Adipose tissue (tissue), 3 donors: Measurements from ENCODE around the gene ZBTB6. TPM values are rescaled to one million over a fixed set of nuclear protein-coding genes. Genes with fewer than 3 reads are reported as not detected.
"Not testable (repeated sequence)": the region's sequence is repeated elsewhere in the genome, so short reads cannot be mapped to it uniquely, and the experiment has no call there.

Source experiments
- H3K27ac ChIP-seq: one replicate; pipeline ENCODE4 v1.5.1; 2013; ENCODE audit warnings: low read depth, low read length
- WGBS, 3 donors: extraction: QIAGEN DNeasy Blood & Tissue Kit; methylation state at CpG; one replicate each; pipeline ENCODE4 v1.1.7; 2013; 5-methylcytosine and 5-hydroxymethylcytosine counted together
- polyA plus RNA-seq, 3 donors: library from polyadenylated mRNA; stranded (reverse); fragments of 200-250 nt; gene quantifications; one replicate each; pipeline ENCODE4 v1.2.3, GENCODE V29; 2013
- donor health status: healthy with polysubstance abuse.
- donor health status: Bipolar disorder and iron deficiency.
- donor health status: healthy.

The ZBTB6 gene
- polyA plus RNA-seq, 3 donors, result 1.9 to 3.3 (median 2.3) TPM

GRCh38 chr9:122931226-122932121 is 18.4 kb upstream of the ZBTB6 start, which contains the start of gene ZBTB26:
Gene ZBTB26 (minus strand): TSS chr9:122931512. CDS start chr9:122919934, 11,578 bp downstream.
- 0% methylated on average over 45 to 51 of the region's 51 CpGs for WGBS, 3 donors
- H3K27ac ChIP-seq, result no peak within 1 kb of the TSS

- 17 to 24% (median 21%) methylated on average over 10 of the region's 10 CpGs for WGBS, 3 donors
- H3K27ac ChIP-seq, result no peak overlapping the region
These were observed 17.6 kb upstream of the ZBTB6 start for GRCh38 chr9:122930541-122931225.

GRCh38 chr9:122929796-122930354 is 16.8 kb upstream of the ZBTB6 start:
- 59 to 96% (median 81%) methylated on average over 1 of the region's 1 CpG for WGBS, 3 donors
- H3K27ac ChIP-seq, result no peak overlapping the region

GRCh38 chr9:122923947-122924346 is 10.8 kb upstream of the ZBTB6 start:
- WGBS, 3 donors, result 85 to 90% (median 86%) methylated on average over 3 of the region's 3 CpGs
- no peak overlapping the region for H3K27ac ChIP-seq

- H3K27ac ChIP-seq, result no peak overlapping the region
- WGBS, 3 donors, result 89 to 95% (median 92%) methylated on average over 8 of the region's 8 CpGs
These were observed 9.6 kb upstream of the ZBTB6 start for GRCh38 chr9:122922713-122923112.

GRCh38 chr9:122918310-122918709 is 5.2 kb upstream of the ZBTB6 start:
- no peak overlapping the region for H3K27ac ChIP-seq
- WGBS, 3 donors, result 76 to 90% (median 89%) methylated on average over 2 of the region's 2 CpGs

- H3K27ac ChIP-seq, result no peak overlapping the region
- 1 to 3% (median 2%) methylated on average over 9 of the region's 9 CpGs for WGBS, 3 donors
These were observed 506 bp downstream of the ZBTB6 start for GRCh38 chr9:122912671-122912963.

GRCh38 chr9:122906122-122906521 is 7.0 kb downstream of the ZBTB6 start:
- H3K27ac ChIP-seq, result not testable (repeated sequence)
- WGBS, 3 donors, result 93 to 98% (median 96%) methylated on average over 16 of the region's 16 CpGs

GRCh38 chr9:122904823-122905710 is 8.1 kb downstream of the ZBTB6 start, which contains the start of gene RC3H2:
Gene RC3H2 (minus strand): TSS chr9:122905359. CDS start chr9:122897509, 7,850 bp downstream.
- 0 to 1% (median 0%) methylated on average over 61 to 77 of the region's 77 CpGs for WGBS, 3 donors
- H3K27ac ChIP-seq, result peak within 1 kb of the TSS; percentile 77

GRCh38 chr9:122904466-122904822 is 8.7 kb downstream of the ZBTB6 start:
- H3K27ac ChIP-seq, result no peak overlapping the region
- WGBS, 3 donors, result 0% methylated on average over 8 of the region's 8 CpGs

GRCh38 chr9:122900791-122901190 is 12.3 kb downstream of the ZBTB6 start:
- WGBS, 3 donors, result 20 to 79% (median 30%) methylated on average over 2 of the region's 2 CpGs
- H3K27ac ChIP-seq, result no peak overlapping the region

GRCh38 chr9:122897969-122898368 is 15.2 kb downstream of the ZBTB6 start:
- H3K27ac ChIP-seq, result no peak overlapping the region
- WGBS, 3 donors, result 95 to 100% (median 96%) methylated on average over 1 of the region's 1 CpG

- 56 to 78% (median 63%) methylated on average over 3 of the region's 3 CpGs for WGBS, 3 donors
- no peak overlapping the region for H3K27ac ChIP-seq
These were observed 24.6 kb downstream of the ZBTB6 start for GRCh38 chr9:122888480-122888879.

GRCh38 chr9:122883125-122883524 is 30.0 kb downstream of the ZBTB6 start:
- H3K27ac ChIP-seq, result no peak overlapping the region
- WGBS, 3 donors, result 82 to 95% (median 87%) methylated on average over 2 of the region's 2 CpGs

- H3K27ac ChIP-seq, result no peak overlapping the region
- 69 to 82% (median 80%) methylated on average over 2 of the region's 2 CpGs for WGBS, 3 donors
These were observed 33.7 kb downstream of the ZBTB6 start for GRCh38 chr9:122879443-122879842.

- 79 to 93% (median 87%) methylated on average over 1 of the region's 1 CpG for WGBS, 3 donors
- no peak overlapping the region for H3K27ac ChIP-seq
These were observed 37.6 kb downstream of the ZBTB6 start for GRCh38 chr9:122875523-122875922.

GRCh38 chr9:122867276-122867675 is 45.8 kb downstream of the ZBTB6 start:
- not testable (repeated sequence) for H3K27ac ChIP-seq
- 95 to 100% (median 99%) methylated on average over 4 to 13 of the region's 27 CpGs for WGBS, 3 donors

GRCh38 chr9:122866079-122866478 is 47.0 kb downstream of the ZBTB6 start:
- no peak overlapping the region for H3K27ac ChIP-seq
- no CpG with 5 or more reads among the region's 5 CpGs for WGBS, 3 donors
